HG03521 (cell line): ENCODE results near the gene GMDS.

Experiments used
- ATAC-seq: cut with Tn5 transposase; IDR thresholded peaks from one replicate; pipeline ENCODE4 v1.9.1; 2021; ENCODE audit warnings: mild to moderate bottlenecking, moderate library complexity; ENCODE audit not compliant: unreplicated experiment

Gene GMDS

GRCh38 chr6:1910621-1911407, 334.6 kb downstream of the GMDS start:
- no peak for ATAC-seq

GRCh38 chr6:1908784-1909183, 336.6 kb downstream of the GMDS start:
- ATAC-seq = no peak

- no peak for ATAC-seq
These were observed 338.8 kb downstream of the GMDS start for GRCh38 chr6:1906609-1907008.

- ATAC-seq = no peak
These were observed 339.4 kb downstream of the GMDS start for GRCh38 chr6:1906014-1906413.

GRCh38 chr6:1904898-1905297, 340.5 kb downstream of the GMDS start:
- no peak for ATAC-seq

- ATAC-seq = no peak
These were observed 341.0 kb downstream of the GMDS start for GRCh38 chr6:1904466-1904799.

- no peak for ATAC-seq
These were observed 341.5 kb downstream of the GMDS start for GRCh38 chr6:1903780-1904465.

- no peak for ATAC-seq
These were observed 343.8 kb downstream of the GMDS start for GRCh38 chr6:1901556-1901955.

GRCh38 chr6:1896897-1897296, 348.5 kb downstream of the GMDS start:
- no peak for ATAC-seq

GRCh38 chr6:1895721-1896120, 349.7 kb downstream of the GMDS start:
- ATAC-seq = no peak

- no peak for ATAC-seq
These were observed 350.5 kb downstream of the GMDS start for GRCh38 chr6:1894954-1895353.

GRCh38 chr6:1893470-1894130, 351.8 kb downstream of the GMDS start:
- ATAC-seq = no peak

GRCh38 chr6:1892716-1893115, 352.7 kb downstream of the GMDS start:
- no peak for ATAC-seq

GRCh38 chr6:1890987-1891386, 354.4 kb downstream of the GMDS start:
- no peak for ATAC-seq

- ATAC-seq = no peak
These were observed 355.3 kb downstream of the GMDS start for GRCh38 chr6:1890071-1890470.

- ATAC-seq = no peak
These were observed 359.8 kb downstream of the GMDS start for GRCh38 chr6:1885576-1886011.

GRCh38 chr6:1884313-1884712, 361.1 kb downstream of the GMDS start:
- no peak for ATAC-seq

GRCh38 chr6:1878330-1878729, 367.1 kb downstream of the GMDS start:
- no peak for ATAC-seq

- ATAC-seq = no peak
These were observed 371.6 kb downstream of the GMDS start for GRCh38 chr6:1873781-1874180.

GRCh38 chr6:1872649-1873131, 372.7 kb downstream of the GMDS start:
- ATAC-seq = no peak

- ATAC-seq = no peak
These were observed 373.6 kb downstream of the GMDS start for GRCh38 chr6:1871724-1872315.
